Subcutaneous adipose tissue (tissue), 4 donors: Measurements from ENCODE around the gene IGF2BP2. TPM values are rescaled to one million over a fixed set of nuclear protein-coding genes. Genes with fewer than 3 reads are reported as not detected.

Experiments used
- small RNA-seq: library from RNA; depleted of rRNA; stranded (forward); fragments of <200 nt; gene quantifications from one replicate; pipeline ENCODE3, GENCODE V24; 2016
- total RNA-seq, 4 donors: library from RNA; depleted of rRNA; stranded (reverse); fragments of >200 nt; gene quantifications; one replicate each; pipeline ENCODE4 v1.1.0, GENCODE V29; 2016
- TF ChIP-seq, protein P1 (sequence below): fragments of 450-650 bp; IDR thresholded peaks from one replicate; pipeline ENCODE4 v1.5.1; 2016; ENCODE audit warnings: low read depth, mild to moderate bottlenecking, control low read depth, antibody characterized with exemption, moderate library complexity

The IGF2BP2 gene
- total RNA-seq, 4 donors from 2014 or later = 11.3 to 30.0 (median 26.9) TPM

DNA sequence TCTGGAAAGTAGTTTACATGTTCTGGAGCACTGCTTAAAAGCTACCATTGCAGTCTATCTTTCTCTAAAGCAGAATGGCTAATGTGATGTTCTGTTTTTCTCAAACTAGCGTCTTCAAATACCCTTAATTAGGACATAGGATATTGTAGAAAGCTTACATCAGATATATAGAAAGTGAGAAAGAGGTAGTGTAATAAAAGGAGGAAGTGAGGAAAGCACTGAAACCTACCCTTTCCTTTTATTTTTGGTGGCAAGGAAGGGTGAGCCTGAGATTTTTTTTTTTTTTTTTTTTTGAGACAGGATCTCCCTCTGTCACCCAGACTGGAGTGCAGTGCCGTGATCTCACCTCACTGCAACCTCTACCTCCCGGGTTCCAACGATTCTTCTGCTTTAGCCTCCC is 229.3 kb downstream of the IGF2BP2 start:
- TF ChIP-seq, protein P1, sequence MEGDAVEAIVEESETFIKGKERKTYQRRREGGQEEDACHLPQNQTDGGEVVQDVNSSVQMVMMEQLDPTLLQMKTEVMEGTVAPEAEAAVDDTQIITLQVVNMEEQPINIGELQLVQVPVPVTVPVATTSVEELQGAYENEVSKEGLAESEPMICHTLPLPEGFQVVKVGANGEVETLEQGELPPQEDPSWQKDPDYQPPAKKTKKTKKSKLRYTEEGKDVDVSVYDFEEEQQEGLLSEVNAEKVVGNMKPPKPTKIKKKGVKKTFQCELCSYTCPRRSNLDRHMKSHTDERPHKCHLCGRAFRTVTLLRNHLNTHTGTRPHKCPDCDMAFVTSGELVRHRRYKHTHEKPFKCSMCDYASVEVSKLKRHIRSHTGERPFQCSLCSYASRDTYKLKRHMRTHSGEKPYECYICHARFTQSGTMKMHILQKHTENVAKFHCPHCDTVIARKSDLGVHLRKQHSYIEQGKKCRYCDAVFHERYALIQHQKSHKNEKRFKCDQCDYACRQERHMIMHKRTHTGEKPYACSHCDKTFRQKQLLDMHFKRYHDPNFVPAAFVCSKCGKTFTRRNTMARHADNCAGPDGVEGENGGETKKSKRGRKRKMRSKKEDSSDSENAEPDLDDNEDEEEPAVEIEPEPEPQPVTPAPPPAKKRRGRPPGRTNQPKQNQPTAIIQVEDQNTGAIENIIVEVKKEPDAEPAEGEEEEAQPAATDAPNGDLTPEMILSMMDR = no peak

DNA sequence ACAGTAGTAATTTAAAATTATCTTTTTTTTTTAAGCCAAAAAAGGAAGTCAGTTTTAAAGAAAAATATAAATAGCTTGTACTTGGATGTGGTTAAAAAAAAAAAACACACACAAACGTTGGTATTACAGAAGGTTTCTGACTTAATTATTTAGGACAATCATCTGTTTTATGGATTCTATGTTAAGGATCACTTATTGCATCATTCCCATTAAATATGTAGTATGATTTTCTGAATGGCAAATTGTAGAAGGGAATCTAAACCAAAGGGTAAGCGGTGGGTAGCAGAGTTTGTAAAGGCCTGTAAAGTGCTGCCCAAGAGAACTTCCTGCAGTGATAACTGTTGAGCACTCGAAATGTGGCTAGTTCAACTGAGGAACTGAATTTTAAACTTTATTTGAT is 230.8 kb downstream of the IGF2BP2 start:
- TF ChIP-seq, protein P1 = no peak

Small RNAs within 50 kb of the gene (small RNA-seq; reads per million reads assigned to genes)
- gene AC133473.1 = not detected
- gene MIR548AQ = not detected

Other genes with a start within 250 kb of the IGF2BP2 start
- 10 to 100 TPM; 31.4 to 48.6 (median 40.2) TPM for gene SENP2, start 238.7 kb downstream of the IGF2BP2 start, total RNA-seq
- gene TRA2B, start 113.0 kb upstream of the IGF2BP2 start, total RNA-seq = 100 to 1,000 TPM; 118 to 237 (median 126) TPM